Ectodermal cell (in vitro differentiated cells): ENCODE data around the gene CPT2.

ENCODE experiments used
- H3K27ac ChIP-seq: 2 replicates; pipeline ENCODE4 v1.7.0; 2013; ENCODE audit warnings: mild to moderate bottlenecking, low read depth, low read length; ENCODE audit not compliant: insufficient read depth, poor library complexity, severe bottlenecking
- H3K27me3 ChIP-seq: 2 replicates; pipeline ENCODE4 v1.7.0; 2013; ENCODE audit warnings: mild to moderate bottlenecking, low read length; ENCODE audit not compliant: insufficient read depth, control insufficient read depth, poor library complexity, severe bottlenecking
- H3K36me3 ChIP-seq: one replicate; pipeline ENCODE4 v1.7.0; 2013; ENCODE audit warnings: low read length; ENCODE audit not compliant: control insufficient read depth, insufficient read depth
- H3K4me1 ChIP-seq: one replicate; pipeline ENCODE4 v1.7.0; 2013; ENCODE audit warnings: low read length; ENCODE audit not compliant: control insufficient read depth, insufficient read depth
- H3K4me3 ChIP-seq: 2 replicates; pipeline ENCODE4 v1.7.0; 2013; ENCODE audit warnings: low read depth, low read length, control low read depth; ENCODE audit not compliant: insufficient read depth
- H3K9me3 ChIP-seq: 2 replicates; pipeline ENCODE4 v1.7.0; 2013; ENCODE audit warnings: mild to moderate bottlenecking, low read length, moderate library complexity; ENCODE audit not compliant: control insufficient read depth
- WGBS, 2 experiments: methylation state at CpG; one replicate each; pipeline ENCODE4 v1.1.7; 2013; ENCODE audit warnings: missing lambda C conversion rate in 2 of 2; 5-methylcytosine and 5-hydroxymethylcytosine counted together

The CPT2 gene

GRCh38 chr1:53162621-53163020 lies 34.0 kb upstream of the CPT2 start:
- WGBS, 2 experiments, result 82 to 86% methylated on average over 5 of the region's 5 CpGs
- no peaks in the 10 kb centered on the region for H3K9me3 ChIP-seq
- no peak overlapping the region for H3K4me3 ChIP-seq
- H3K27ac ChIP-seq, result no peak overlapping the region
- H3K36me3 ChIP-seq, result no peaks in the 10 kb centered on the region
- no peaks in the 10 kb centered on the region for H3K4me1 ChIP-seq
- H3K27me3 ChIP-seq, result no peaks in the 10 kb centered on the region

- no peak overlapping the region for H3K27ac ChIP-seq
- H3K27me3 ChIP-seq, result no peaks in the 10 kb centered on the region
- H3K36me3 ChIP-seq, result no peaks in the 10 kb centered on the region
- H3K4me3 ChIP-seq, result no peak overlapping the region
- no peaks in the 10 kb centered on the region for H3K4me1 ChIP-seq
- no peaks in the 10 kb centered on the region for H3K9me3 ChIP-seq
- WGBS, 2 experiments, result 53 to 54% methylated on average over 9 to 10 of the region's 10 CpGs
Observed at GRCh38 chr1:53163291-53163768, 33.3 kb upstream of the CPT2 start.

GRCh38 chr1:53165408-53165961 lies 31.1 kb upstream of the CPT2 start:
- no peaks in the 10 kb centered on the region for H3K27me3 ChIP-seq
- H3K9me3 ChIP-seq, result no peaks in the 10 kb centered on the region
- no peak overlapping the region for H3K27ac ChIP-seq
- no peaks in the 10 kb centered on the region for H3K4me1 ChIP-seq
- H3K36me3 ChIP-seq, result no peaks in the 10 kb centered on the region
- H3K4me3 ChIP-seq, result no peak overlapping the region
- WGBS, 2 experiments, result 93 to 97% methylated on average over 5 of the region's 5 CpGs

GRCh38 chr1:53166366-53166765 lies 30.3 kb upstream of the CPT2 start:
- H3K27me3 ChIP-seq, result no peaks in the 10 kb centered on the region
- H3K27ac ChIP-seq, result no peak overlapping the region
- H3K4me1 ChIP-seq, result no peaks in the 10 kb centered on the region
- no peak overlapping the region for H3K4me3 ChIP-seq
- no peaks in the 10 kb centered on the region for H3K9me3 ChIP-seq
- no peaks in the 10 kb centered on the region for H3K36me3 ChIP-seq
- WGBS, 2 experiments, result 72 to 77% methylated on average over 5 to 6 of the region's 6 CpGs

GRCh38 chr1:53166912-53167311 lies 29.7 kb upstream of the CPT2 start:
- no peak overlapping the region for H3K4me3 ChIP-seq
- H3K36me3 ChIP-seq, result no peaks in the 10 kb centered on the region
- no peaks in the 10 kb centered on the region for H3K9me3 ChIP-seq
- H3K27me3 ChIP-seq, result no peaks in the 10 kb centered on the region
- WGBS, 2 experiments, result 94% methylated on average over 8 of the region's 8 CpGs
- no peak overlapping the region for H3K27ac ChIP-seq
- no peaks in the 10 kb centered on the region for H3K4me1 ChIP-seq

- WGBS, 2 experiments, result 58 to 62% methylated on average over 6 of the region's 6 CpGs
Observed at GRCh38 chr1:53172426-53173128, 24.0 kb upstream of the CPT2 start.

GRCh38 chr1:53174971-53175913 lies 21.4 kb upstream of the CPT2 start:
- no peaks in the 10 kb centered on the region for H3K9me3 ChIP-seq

More at GRCh38 chr1:53172426-53173128, 24.0 kb upstream of the CPT2 start:
- Histone ChIP-seq H3K36me3 (no peaks in the 10 kb centered on the region), H3K27ac (no peak overlapping the region), H3K9me3 (no peaks in the 10 kb centered on the region), H3K27me3 (no peaks in the 10 kb centered on the region), H3K4me1 (peaks cover 10% of the 10 kb centered on the region), H3K4me3 (no peak overlapping the region)

GRCh38 chr1:53176452-53177208 lies 20.0 kb upstream of the CPT2 start:
- H3K4me1 ChIP-seq, result peaks cover 10% of the 10 kb centered on the region
- H3K9me3 ChIP-seq, result no peaks in the 10 kb centered on the region
- H3K4me3 ChIP-seq, result no peak overlapping the region
- H3K27me3 ChIP-seq, result no peaks in the 10 kb centered on the region
- WGBS, 2 experiments, result 88 to 89% methylated on average over 10 of the region's 10 CpGs
- H3K27ac ChIP-seq, result no peak overlapping the region
- H3K36me3 ChIP-seq, result no peaks in the 10 kb centered on the region

More at GRCh38 chr1:53174971-53175913, 21.4 kb upstream of the CPT2 start:
- WGBS, 2 experiments, result 77 to 81% methylated on average over 9 to 10 of the region's 10 CpGs
- Histone ChIP-seq H3K27ac (no peak overlapping the region), H3K27me3 (no peaks in the 10 kb centered on the region), H3K4me1 (peaks cover 10% of the 10 kb centered on the region), H3K4me3 (no peak overlapping the region), H3K36me3 (no peaks in the 10 kb centered on the region)

- Histone ChIP-seq H3K4me3 (no peak overlapping the region), H3K36me3 (no peaks in the 10 kb centered on the region), H3K27ac (no peak overlapping the region), H3K9me3 (no peaks in the 10 kb centered on the region), H3K4me1 (peaks cover 6% of the 10 kb centered on the region), H3K27me3 (no peaks in the 10 kb centered on the region)
- 94 to 96% methylated on average over 2 of the region's 2 CpGs for WGBS, 2 experiments
Observed at GRCh38 chr1:53180226-53180625, 16.4 kb upstream of the CPT2 start.
